ENCODE data around the gene KCNE2.

KCNE2 gene

GRCh38 chr21:34357889-34358288 is 5.9 kb upstream of the KCNE2 start:
- no peaks in the 10 kb centered on the region for H3K79me2 ChIP-seq (ENCODE audit: insufficient read depth, low read length)
- H3K4me2 ChIP-seq (ENCODE audit: insufficient read depth, low read length), result no peak overlapping the region
- no peaks in the 10 kb centered on the region for H4K20me1 ChIP-seq (ENCODE audit: insufficient read depth, low read length)
- no peaks in the 10 kb centered on the region for H3K36me3 ChIP-seq (ENCODE audit: insufficient read depth, low read length)
- TF ChIP-seq CTCF (IDR thresholded peaks at IDR 0.05; ENCODE audit: borderline replicate concordance, extremely low read depth, low read length, poor library complexity, severe bottlenecking) (no peak), EZH2 (IDR thresholded peaks at IDR 0.05; ENCODE audit: borderline replicate concordance, low read depth, low read length, severe bottlenecking) (no peak)
- ATAC-seq (ENCODE audit: insufficient read depth, low read depth) (no peak), DNase-seq (no peak)
- H3K9ac ChIP-seq (ENCODE audit: low read depth, low read length), result no peak overlapping the region
- H2AFZ ChIP-seq (ENCODE audit: low read depth, low read length), result no peak overlapping the region
- no peak overlapping the region for H3K27ac ChIP-seq (ENCODE audit: low read length)
- no peak overlapping the region for H3K4me3 ChIP-seq (ENCODE audit: low read depth in 1 of 2, low read length in 2 of 2)
- no peaks in the 10 kb centered on the region for H3K27me3 ChIP-seq (ENCODE audit: insufficient read depth, low read length, poor library complexity)
- no peaks in the 10 kb centered on the region for H3K9me3 ChIP-seq (ENCODE audit: insufficient read depth, low read length, severe bottlenecking)
- H3K4me1 ChIP-seq (ENCODE audit: insufficient read depth, low read length), result peaks cover 12% of the 10 kb centered on the region

- ATAC-seq (ENCODE audit: insufficient read depth, low read depth) (no peak), DNase-seq (no peak)
- Histone ChIP-seq H3K9ac (ENCODE audit: low read depth, low read length) (no peak overlapping the region), H3K27ac (ENCODE audit: low read length) (no peak overlapping the region), H3K9me3 (ENCODE audit: insufficient read depth, low read length, severe bottlenecking) (no peaks in the 10 kb centered on the region), H3K79me2 (ENCODE audit: insufficient read depth, low read length) (no peaks in the 10 kb centered on the region), H3K4me2 (ENCODE audit: insufficient read depth, low read length) (no peak overlapping the region), H3K4me3 (ENCODE audit: low read depth in 1 of 2, low read length in 2 of 2) (no peak overlapping the region), H3K27me3 (ENCODE audit: insufficient read depth, low read length, poor library complexity) (no peaks in the 10 kb centered on the region), H3K36me3 (ENCODE audit: insufficient read depth, low read length) (no peaks in the 10 kb centered on the region), H3K4me1 (ENCODE audit: insufficient read depth, low read length) (peaks cover 12% of the 10 kb centered on the region), H4K20me1 (ENCODE audit: insufficient read depth, low read length) (no peaks in the 10 kb centered on the region), H2AFZ (ENCODE audit: low read depth, low read length) (no peak overlapping the region)
- TF ChIP-seq EZH2 (IDR thresholded peaks at IDR 0.05; ENCODE audit: borderline replicate concordance, low read depth, low read length, severe bottlenecking) (no peak), CTCF (IDR thresholded peaks at IDR 0.05; ENCODE audit: borderline replicate concordance, extremely low read depth, low read length, poor library complexity, severe bottlenecking) (no peak)
Measured at GRCh38 chr21:34358866-34359265, 4.9 kb upstream of the KCNE2 start.

GRCh38 chr21:34360488-34361241 is 3.1 kb upstream of the KCNE2 start:
- no peak overlapping the region for H3K9ac ChIP-seq (ENCODE audit: low read depth, low read length)
- H3K4me2 ChIP-seq (ENCODE audit: insufficient read depth, low read length), result no peak overlapping the region

More at GRCh38 chr21:34360488-34361241, 3.1 kb upstream of the KCNE2 start:
- Histone ChIP-seq H3K79me2 (ENCODE audit: insufficient read depth, low read length) (no peaks in the 10 kb centered on the region), H3K27ac (ENCODE audit: low read length) (no peak overlapping the region), H3K9me3 (ENCODE audit: insufficient read depth, low read length, severe bottlenecking) (no peaks in the 10 kb centered on the region), H3K27me3 (ENCODE audit: insufficient read depth, low read length, poor library complexity) (no peaks in the 10 kb centered on the region), H3K4me1 (ENCODE audit: insufficient read depth, low read length) (peaks cover 12% of the 10 kb centered on the region), H2AFZ (ENCODE audit: low read depth, low read length) (no peak overlapping the region), H3K4me3 (ENCODE audit: low read depth in 1 of 2, low read length in 2 of 2) (no peak overlapping the region), H4K20me1 (ENCODE audit: insufficient read depth, low read length) (no peaks in the 10 kb centered on the region), H3K36me3 (ENCODE audit: insufficient read depth, low read length) (no peaks in the 10 kb centered on the region)
- ATAC-seq (ENCODE audit: insufficient read depth, low read depth), result no peak
- TF ChIP-seq EZH2 (IDR thresholded peaks at IDR 0.05; ENCODE audit: borderline replicate concordance, low read depth, low read length, severe bottlenecking), result no peak
- TF ChIP-seq CTCF (IDR thresholded peaks at IDR 0.05; ENCODE audit: borderline replicate concordance, extremely low read depth, low read length, poor library complexity, severe bottlenecking), result no peak
- DNase-seq, result no peak
